ENCODE data around the gene KAZN. TPM values are rescaled to one million over a fixed set of nuclear protein-coding genes. Genes with fewer than 3 reads are reported as not detected.

Gene KAZN
- total and polyA plus RNA-seq, 10 donors, result 20.0 to 245 (median 144) TPM

- no peak for DNase-seq
- peaks cover 0 to 21% (median 8%) of the 10 kb centered on the region in 6 donors for H3K4me1 ChIP-seq
- no peak for TF ChIP-seq POLR2A (IDR thresholded peaks at IDR 0.05)
- no peak for TF ChIP-seq CTCF (IDR thresholded peaks at IDR 0.05 in 8 of 11, conservative IDR thresholded peaks at IDR 0.05 in 3 of 11)
- no peak for TF ChIP-seq POLR2AphosphoS5 (IDR thresholded peaks at IDR 0.05)
- intact Hi-C loops (cut with DNase I; ENCODE audit: low total_unique reads), result no loop called here
- peaks cover 0 to 12% (median 9%) of the 10 kb centered on the region in 8 donors for H3K9me3 ChIP-seq
- H3K27me3 ChIP-seq (replicated peaks in 1 of 7), result peaks cover 0 to 35% (median 0%) of the 10 kb centered on the region in 7 donors
- H3K36me3 ChIP-seq, result peaks cover 0 to 31% (median 6%) of the 10 kb centered on the region in 6 donors
- no peak overlapping the region for H3K27ac ChIP-seq
- 47 to 65% (median 56%) methylated on average over 21 of the region's 21 CpGs for WGBS, 5 donors
- no peak overlapping the region for H3K4me3 ChIP-seq
Observed at GRCh38 chr1:15100880-15101760, 502.6 kb downstream of the KAZN start.

DNA sequence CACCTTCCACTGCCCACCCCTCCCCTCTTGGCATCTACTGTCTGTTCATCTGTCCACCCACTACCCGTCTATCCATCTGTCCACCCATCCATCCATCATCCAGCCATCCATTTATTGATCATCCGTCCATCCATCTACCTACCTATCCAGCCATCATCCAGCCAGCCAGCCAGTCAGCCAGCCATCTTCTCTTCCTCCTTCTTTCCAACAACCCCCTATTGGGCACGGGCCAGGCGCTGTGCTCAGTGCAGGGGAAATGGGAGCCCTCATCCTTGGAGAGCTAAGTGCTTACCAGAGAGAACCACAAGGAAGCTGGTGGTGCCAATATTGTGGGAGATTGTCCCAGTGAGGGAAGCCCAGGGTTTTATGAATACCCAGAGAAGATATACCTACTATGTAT lies 503.3 kb downstream of the KAZN start:
- Histone ChIP-seq H3K4me1 (peaks cover 0 to 21% (median 8%) of the 10 kb centered on the region in 6 donors), H3K4me3 (no peak overlapping the region), H3K27me3 (replicated peaks in 1 of 7) (peaks cover 0 to 35% (median 0%) of the 10 kb centered on the region in 7 donors), H3K27ac (no peak overlapping the region), H3K36me3 (peaks cover 0 to 31% (median 6%) of the 10 kb centered on the region in 6 donors), H3K9me3 (peaks cover 0 to 12% (median 9%) of the 10 kb centered on the region in 8 donors)
- 81 to 96% (median 84%) methylated on average over 4 of the region's 4 CpGs for WGBS, 5 donors
- intact Hi-C loops (cut with DNase I; ENCODE audit: low total_unique reads), result no loop called here
- no peak for DNase-seq
- TF ChIP-seq POLR2A (IDR thresholded peaks at IDR 0.05) (no peak), CTCF (IDR thresholded peaks at IDR 0.05 in 8 of 11, conservative IDR thresholded peaks at IDR 0.05 in 3 of 11) (no peak), POLR2AphosphoS5 (IDR thresholded peaks at IDR 0.05) (no peak)

GRCh38 chr1:15102646-15103045 lies 504.2 kb downstream of the KAZN start:
- intact Hi-C loops (cut with DNase I; ENCODE audit: low total_unique reads), result no loop called here
- peaks cover 0 to 35% (median 0%) of the 10 kb centered on the region in 7 donors for H3K27me3 ChIP-seq (replicated peaks in 1 of 7)
- DNase-seq, result peak; percentile 44
- TF ChIP-seq POLR2A (IDR thresholded peaks at IDR 0.05) (no peak), CTCF (IDR thresholded peaks at IDR 0.05 in 8 of 11, conservative IDR thresholded peaks at IDR 0.05 in 3 of 11) (no peak), POLR2AphosphoS5 (IDR thresholded peaks at IDR 0.05) (no peak)
- no peak overlapping the region for H3K27ac ChIP-seq
- H3K4me1 ChIP-seq, result peaks cover 0 to 21% (median 8%) of the 10 kb centered on the region in 6 donors
- H3K4me3 ChIP-seq, result no peak overlapping the region
- peaks cover 0 to 31% (median 6%) of the 10 kb centered on the region in 6 donors for H3K36me3 ChIP-seq
- peaks cover 0 to 12% (median 9%) of the 10 kb centered on the region in 8 donors for H3K9me3 ChIP-seq
- 81 to 96% (median 93%) methylated on average over 9 of the region's 9 CpGs for WGBS, 5 donors

DNA sequence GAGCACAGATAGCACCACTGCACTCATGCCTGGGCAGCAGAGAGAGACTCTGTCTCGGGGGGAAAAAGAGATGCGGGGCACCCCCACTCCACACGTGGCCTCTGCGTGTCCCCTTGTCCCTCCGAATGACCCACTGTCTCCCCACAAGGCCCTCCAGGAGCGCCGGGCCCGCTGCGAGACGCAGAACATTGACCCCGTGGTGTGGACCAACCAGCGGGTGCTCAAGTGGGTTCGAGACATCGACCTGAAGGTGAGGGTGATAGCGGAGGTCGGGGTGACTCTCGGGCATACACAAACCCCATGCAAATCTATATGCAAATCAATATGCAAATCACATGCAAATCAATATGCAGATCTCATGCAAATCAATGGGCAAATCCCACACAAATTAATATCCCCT lies 504.7 kb downstream of the KAZN start:
- H3K9me3 ChIP-seq, result peaks cover 0 to 12% (median 9%) of the 10 kb centered on the region in 8 donors
- TF ChIP-seq POLR2AphosphoS5 (IDR thresholded peaks at IDR 0.05), result no peak
- no peak for TF ChIP-seq CTCF (IDR thresholded peaks at IDR 0.05 in 8 of 11, conservative IDR thresholded peaks at IDR 0.05 in 3 of 11)
- no peak for TF ChIP-seq POLR2A (IDR thresholded peaks at IDR 0.05)
- H3K4me1 ChIP-seq, result peaks cover 0 to 21% (median 8%) of the 10 kb centered on the region in 6 donors
- H3K27ac ChIP-seq, result no peak overlapping the region
- peaks cover 0 to 35% (median 0%) of the 10 kb centered on the region in 7 donors for H3K27me3 ChIP-seq (replicated peaks in 1 of 7)
- H3K4me3 ChIP-seq, result no peak overlapping the region
- DNase-seq, result no peak
- 88 to 98% (median 95%) methylated on average over 15 to 17 of the region's 17 CpGs for WGBS, 5 donors
- peaks cover 0 to 31% (median 6%) of the 10 kb centered on the region in 6 donors for H3K36me3 ChIP-seq
- intact Hi-C loops (cut with DNase I; ENCODE audit: low total_unique reads), result no loop called here
